Right lobe of liver (tissue), 4 donors: ENCODE data around the gene COQ9.

ENCODE experiments used
- POLR2A ChIP-seq: fragments of 450-650 bp; IDR thresholded peaks from one replicate; pipeline ENCODE4 v1.6.1; 2017; ENCODE audit warnings: antibody characterized with exemption, mild to moderate bottlenecking
- TF ChIP-seq, protein P1 (sequence below), 4 donors: fragments of 200-600 bp in 3 of 4; fragments of 450-650 bp in 1 of 4; IDR thresholded peaks; one replicate each; pipeline versions ENCODE4 v1.5.1 to v1.8.0; 2016 to 2022; ENCODE audit warnings: antibody characterized with exemption in 4 of 4, mild to moderate bottlenecking in 2 of 4
- donor health status: DM: no; HTN: no; CAD: no.
- donor health status: DM: no; HTN: no; CAD: no.
- donor health status: DM: no; HTN: yes; CAD: no.

DNA sequence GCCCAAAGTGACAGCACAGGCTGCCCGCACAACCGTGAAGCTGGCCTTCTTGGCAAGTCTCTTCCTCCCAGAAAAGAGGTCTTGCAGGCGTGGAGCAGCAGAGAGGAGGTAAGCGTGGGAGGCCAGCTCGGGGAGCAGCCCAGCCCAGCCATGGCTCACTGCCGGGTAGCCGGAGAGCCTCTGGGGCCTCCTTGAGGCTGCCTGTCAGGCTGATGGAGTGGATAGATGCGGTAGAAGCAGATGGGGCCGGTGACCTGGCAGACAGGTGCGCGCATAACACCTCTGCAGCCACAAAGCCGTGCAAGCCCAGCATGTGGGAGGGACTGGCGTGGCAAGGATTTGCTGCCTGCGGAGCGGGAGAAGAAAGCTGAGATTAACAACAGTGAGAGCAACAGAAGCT, 56.1 kb downstream of the COQ9 start:
- TF ChIP-seq, protein P1, sequence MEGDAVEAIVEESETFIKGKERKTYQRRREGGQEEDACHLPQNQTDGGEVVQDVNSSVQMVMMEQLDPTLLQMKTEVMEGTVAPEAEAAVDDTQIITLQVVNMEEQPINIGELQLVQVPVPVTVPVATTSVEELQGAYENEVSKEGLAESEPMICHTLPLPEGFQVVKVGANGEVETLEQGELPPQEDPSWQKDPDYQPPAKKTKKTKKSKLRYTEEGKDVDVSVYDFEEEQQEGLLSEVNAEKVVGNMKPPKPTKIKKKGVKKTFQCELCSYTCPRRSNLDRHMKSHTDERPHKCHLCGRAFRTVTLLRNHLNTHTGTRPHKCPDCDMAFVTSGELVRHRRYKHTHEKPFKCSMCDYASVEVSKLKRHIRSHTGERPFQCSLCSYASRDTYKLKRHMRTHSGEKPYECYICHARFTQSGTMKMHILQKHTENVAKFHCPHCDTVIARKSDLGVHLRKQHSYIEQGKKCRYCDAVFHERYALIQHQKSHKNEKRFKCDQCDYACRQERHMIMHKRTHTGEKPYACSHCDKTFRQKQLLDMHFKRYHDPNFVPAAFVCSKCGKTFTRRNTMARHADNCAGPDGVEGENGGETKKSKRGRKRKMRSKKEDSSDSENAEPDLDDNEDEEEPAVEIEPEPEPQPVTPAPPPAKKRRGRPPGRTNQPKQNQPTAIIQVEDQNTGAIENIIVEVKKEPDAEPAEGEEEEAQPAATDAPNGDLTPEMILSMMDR (IDR thresholded peaks at IDR 0.05), result no peak
- TF ChIP-seq POLR2A, result no peak
